H1 (cell line): Measurements from ENCODE around the gene CEP70. TPM values are rescaled to one million over a fixed set of nuclear protein-coding genes. Genes with fewer than 3 reads are reported as not detected.

Experiments
- CTCF ChIA-PET: fragments of 300-600 bp; sonication (Branson Sonifier 250); formaldehyde crosslinking; loops from one replicate; lab custom pipeline; 2021; ENCODE audit not compliant: partially characterized antibody; lab: Charles Lee
- POLR2A ChIA-PET: fragments of 300-600 bp; sonication (Branson Sonifier 250); formaldehyde crosslinking; loops from one replicate; lab custom pipeline; 2021; ENCODE audit warnings: inconsistent platforms; ENCODE audit not compliant: partially characterized antibody; lab: Charles Lee
- DNase-seq, 2 experiments: peaks; one replicate each; pipeline versions ENCODE4 v3.0.0 to v3.0.0-alpha.2; 2010 to 2022; ENCODE audit warnings: low spot score in 2 of 2, low read depth in 1 of 2, mixed read lengths in 1 of 2
- FAIRE-seq: peaks from 2 replicates; lab custom pipeline; 2011; peaks lifted over from hg19 to GRCh38; lab: Jason Lieb, UNC
- H2AFZ ChIP-seq: 2 replicates; pipeline ENCODE4 v1.8.1; 2012; ENCODE audit warnings: low read length, inconsistent platforms
- H2AK5ac ChIP-seq: 2 replicates; pipeline ENCODE4 v1.6.1; 2013; ENCODE audit warnings: low read depth, low read length
- H2BK120ac ChIP-seq: replicated peaks from 2 replicates; pipeline ENCODE3; 2013; ENCODE audit warnings: low read depth, low read length, inconsistent platforms
- H2BK12ac ChIP-seq: 2 replicates; pipeline ENCODE4 v1.6.1; 2013; ENCODE audit warnings: low read depth, low read length
- H2BK15ac ChIP-seq: 2 replicates; pipeline ENCODE4 v1.6.1; 2013; ENCODE audit warnings: low read length
- H2BK20ac ChIP-seq: 2 replicates; pipeline ENCODE4 v1.6.1; 2013; ENCODE audit warnings: low read length
- H2BK5ac ChIP-seq: 2 replicates; pipeline ENCODE4 v1.6.1; 2013; ENCODE audit warnings: low read depth, low read length
- H3K14ac ChIP-seq: 2 replicates; pipeline ENCODE4 v1.6.1; 2013; ENCODE audit warnings: inconsistent platforms; ENCODE audit not compliant: insufficient read length
- H3K18ac ChIP-seq: 2 replicates; pipeline ENCODE4 v1.6.1; 2013; ENCODE audit warnings: low read length; ENCODE audit errors: extremely low read depth
- H3K23ac ChIP-seq: 2 replicates; pipeline ENCODE4 v1.6.1; 2013; ENCODE audit warnings: inconsistent platforms; ENCODE audit not compliant: insufficient read length
- H3K23me2 ChIP-seq: 2 replicates; pipeline ENCODE4 v1.6.1; 2013; ENCODE audit warnings: low read depth, low read length
- H3K27ac ChIP-seq: 2 replicates; pipeline ENCODE4 v1.6.1; 2011; ENCODE audit warnings: low read depth, low read length, inconsistent platforms
- H3K27me3 ChIP-seq, 4 experiments: replicated peaks in 1 of 4; 1 replicate in 1 of 4; 2 replicates in 3 of 4; pipeline versions ENCODE4 v1.6.1 to v1.8.1; 2011 to 2013; ENCODE audit warnings: low read length in 3 of 4, mild to moderate bottlenecking in 3 of 4, inconsistent platforms in 2 of 4, mixed read lengths in 2 of 4, moderate library complexity in 1 of 4; ENCODE audit not compliant: control insufficient read depth in 3 of 4, insufficient read depth in 3 of 4; ENCODE audit errors: extremely low read depth in 1 of 4
- H3K36me3 ChIP-seq, 4 experiments: 2 replicates each; pipeline versions ENCODE4 v1.6.1 to v1.8.1; 2011 to 2013; ENCODE audit warnings: mild to moderate bottlenecking in 4 of 4, low read length in 3 of 4, moderate library complexity in 2 of 4, control low read depth in 1 of 4, inconsistent platforms in 1 of 4; ENCODE audit not compliant: insufficient read depth in 4 of 4, control insufficient read depth in 2 of 4
- H3K4ac ChIP-seq: replicated peaks from 2 replicates; pipeline ENCODE3; 2013; ENCODE audit warnings: low read length, low read depth, mixed read lengths, inconsistent platforms; ENCODE audit not compliant: insufficient read length
- H3K4me1 ChIP-seq, 4 experiments: replicated peaks in 1 of 4; 1 replicate in 1 of 4; 2 replicates in 3 of 4; pipeline versions ENCODE4 v1.6.1 to v1.8.1; 2011 to 2013; ENCODE audit warnings: low read length in 3 of 4, inconsistent platforms in 2 of 4, mixed read lengths in 1 of 4; ENCODE audit not compliant: insufficient read depth in 4 of 4, control insufficient read depth in 3 of 4
- H3K4me2 ChIP-seq, 2 experiments: 2 replicates each; pipeline versions ENCODE4 v1.6.1 to v1.8.1; 2011 to 2013; ENCODE audit warnings: low read depth in 2 of 2, low read length in 2 of 2, control low read depth in 1 of 2, inconsistent platforms in 1 of 2, mild to moderate bottlenecking in 1 of 2; ENCODE audit not compliant: insufficient read depth in 1 of 2
- H3K4me3 ChIP-seq, 4 experiments: fragments of 200-600, 300-600 bp in 1 of 4; sonication (generic), shearing (Covaris generic), sonication (Bioruptor Twin) in 1 of 4; 2 replicates each; pipeline versions ENCODE4 v1.5.1 to v1.8.1; 2011 to 2016; ENCODE audit warnings: low read length in 4 of 4, low read depth in 3 of 4, control low read depth in 2 of 4, inconsistent platforms in 2 of 4, mild to moderate bottlenecking in 2 of 4, mixed read lengths in 1 of 4, moderate library complexity in 1 of 4; ENCODE audit not compliant: insufficient read depth in 2 of 4; ENCODE audit errors: extremely low read depth in 1 of 4
- H3K56ac ChIP-seq: replicated peaks from 2 replicates; pipeline ENCODE3; 2013; ENCODE audit warnings: low read depth, mild to moderate bottlenecking, mixed read lengths, low read length, inconsistent platforms; ENCODE audit not compliant: insufficient read length
- H3K79me1 ChIP-seq: 2 replicates; pipeline ENCODE4 v1.6.1; 2013; ENCODE audit warnings: low read depth, low read length, control low read depth
- H3K79me2 ChIP-seq, 2 experiments: 2 replicates each; pipeline versions ENCODE4 v1.6.1 to v1.8.1; 2012 to 2013; ENCODE audit warnings: low read length in 2 of 2, mild to moderate bottlenecking in 2 of 2, inconsistent platforms in 1 of 2; ENCODE audit not compliant: insufficient read depth in 2 of 2, control insufficient read depth in 1 of 2
- H3K9ac ChIP-seq, 4 experiments: replicated peaks in 1 of 4; 1 replicate in 1 of 4; 2 replicates in 3 of 4; pipeline versions ENCODE4 v1.6.1 to v1.8.1; 2011 to 2013; ENCODE audit warnings: low read depth in 3 of 4, low read length in 3 of 4, control low read depth in 2 of 4, mild to moderate bottlenecking in 2 of 4, moderate library complexity in 2 of 4, inconsistent platforms in 1 of 4; ENCODE audit errors: extremely low read depth in 1 of 4
- H3K9me3 ChIP-seq, 2 experiments: 2 replicates each; pipeline versions ENCODE4 v1.6.1 to v1.8.1; 2012 to 2013; ENCODE audit warnings: mild to moderate bottlenecking in 2 of 2, moderate library complexity in 2 of 2, control low read depth in 1 of 2, inconsistent platforms in 1 of 2, low read depth in 1 of 2, low read length in 1 of 2, mixed read lengths in 1 of 2; ENCODE audit not compliant: insufficient read depth in 2 of 2
- H4K20me1 ChIP-seq, 2 experiments: replicated peaks in 1 of 2; 2 replicates each; pipeline versions ENCODE3 to v1.8.1; 2011 to 2013; ENCODE audit warnings: inconsistent platforms in 2 of 2, low read length in 2 of 2, mild to moderate bottlenecking in 1 of 2; ENCODE audit not compliant: insufficient read depth in 2 of 2, control insufficient read depth in 1 of 2
- H4K5ac ChIP-seq: 2 replicates; pipeline ENCODE4 v1.6.1; 2013; ENCODE audit warnings: low read length, low read depth, mixed read lengths, inconsistent platforms; ENCODE audit not compliant: insufficient read length
- H4K8ac ChIP-seq: 2 replicates; pipeline ENCODE4 v1.8.0; 2013; ENCODE audit warnings: mild to moderate bottlenecking, moderate library complexity, low read length, inconsistent platforms; ENCODE audit not compliant: insufficient read depth; ENCODE audit errors: extremely low read depth
- H4K91ac ChIP-seq: replicated peaks from 2 replicates; pipeline ENCODE3; 2013; ENCODE audit warnings: low read length, mixed read lengths, inconsistent platforms; ENCODE audit not compliant: insufficient read length
- BCL11A ChIP-seq, 2 experiments: IDR thresholded peaks; one replicate each; pipeline ENCODE4 v1.6.1; 2011; ENCODE audit warnings: low read depth in 2 of 2, low read length in 2 of 2, mild to moderate bottlenecking in 2 of 2
- CEBPB ChIP-seq: IDR thresholded peaks from 2 replicates; pipeline ENCODE4 v1.6.1; 2012; ENCODE audit warnings: low read depth, low read length
- CTCF ChIP-seq, 3 experiments: IDR thresholded peaks; 1 replicate in 2 of 3; 2 replicates in 1 of 3; pipeline versions ENCODE4 v1.5.1 to v1.6.1; 2011; ENCODE audit warnings: low read length in 3 of 3, mild to moderate bottlenecking in 3 of 3, inconsistent platforms in 2 of 3, low read depth in 1 of 3, moderate library complexity in 1 of 3; ENCODE audit not compliant: insufficient read depth in 1 of 3; ENCODE audit errors: control extremely low read depth in 1 of 3
- EP300 ChIP-seq, 2 experiments: IDR thresholded peaks; 1 replicate in 1 of 2; 2 replicates in 1 of 2; pipeline ENCODE4 v1.6.1; 2011 to 2012; ENCODE audit warnings: low read depth in 2 of 2, low read length in 2 of 2, mild to moderate bottlenecking in 2 of 2, borderline replicate concordance in 1 of 2, inconsistent platforms in 1 of 2, moderate library complexity in 1 of 2
- JUN ChIP-seq: IDR thresholded peaks from 2 replicates; pipeline ENCODE4 v1.6.1; 2011; ENCODE audit warnings: low read depth, mild to moderate bottlenecking, improper control_type of control experiment, low read length
- POLR2A ChIP-seq, 2 experiments: IDR thresholded peaks; 1 replicate in 1 of 2; 2 replicates in 1 of 2; pipeline ENCODE4 v1.6.1; 2011; ENCODE audit warnings: low read depth in 2 of 2, low read length in 2 of 2, mild to moderate bottlenecking in 2 of 2; ENCODE audit errors: control extremely low read depth in 1 of 2
- POLR2AphosphoS5 ChIP-seq: IDR thresholded peaks from 2 replicates; pipeline ENCODE4 v1.6.1; 2011; ENCODE audit warnings: low read depth, low read length
- SP4 ChIP-seq: IDR thresholded peaks from 2 replicates; pipeline ENCODE4 v1.6.1; 2012; ENCODE audit warnings: low read length, inconsistent platforms
- SRF ChIP-seq: IDR thresholded peaks from 2 replicates; pipeline ENCODE4 v1.6.1; 2011; ENCODE audit warnings: mild to moderate bottlenecking, low read depth, low read length, moderate library complexity
- TAF1 ChIP-seq: IDR thresholded peaks from 2 replicates; pipeline ENCODE4 v1.6.1; 2011; ENCODE audit warnings: mild to moderate bottlenecking, low read depth, low read length
- TAF7 ChIP-seq: optimal IDR thresholded peaks from 2 replicates; pipeline ENCODE3; 2011; ENCODE audit warnings: low read depth, mild to moderate bottlenecking, inconsistent platforms, low read length, moderate library complexity, borderline replicate concordance
- TBP ChIP-seq: IDR thresholded peaks from 2 replicates; pipeline ENCODE4 v1.6.1; 2011; ENCODE audit warnings: low read depth, low read length, improper control_type of control experiment
- WGBS, 2 experiments: shearing (Covaris generic) in 1 of 2; methylation state at CpG; one replicate each; pipeline versions ENCODE4 v1.1.6 to v1.1.7; 2013 to 2015; ENCODE audit warnings: low lambda C conversion rate in 2 of 2, mixed read lengths in 2 of 2, inconsistent platforms in 1 of 2, low coverage in 1 of 2, missing lambda C conversion rate in 1 of 2; ENCODE audit not compliant: insufficient replicate concordance in 2 of 2, insufficient coverage in 1 of 2, insufficient read length in 1 of 2; ENCODE audit errors: extremely low coverage in 1 of 2, missing lambda C conversion rate in 1 of 2; 5-methylcytosine and 5-hydroxymethylcytosine counted together
- polyA plus RNA-seq, 7 experiments: library from polyadenylated mRNA; depleted of rRNA in 3 of 7; stranded (reverse) in 5 of 7; unstranded in 2 of 7; fragments of >200 nt in 5 of 7; fragments of 200-250 nt in 2 of 7; gene quantifications; 1 replicate in 5 of 7; 2 replicates in 1 of 7; 4 replicates in 1 of 7; pipeline versions ENCODE4 v1.2.1 to v1.2.3, GENCODE V29; 2011 to 2013; ENCODE audit warnings: missing spikeins in 2 of 7, mixed read lengths in 2 of 7
- total RNA-seq: library from RNA; stranded (reverse); fragmentation: NEBNext Ultra II Directional; extraction: Animal tissue kit (Norgen Biotek cat#: 25700); gene quantifications from 2 replicates; pipeline ENCODE4 v1.2.1, GENCODE V29; 2021

The CEP70 gene
- total and polyA plus RNA-seq, 2 of the 8 experiments (the other 6 are each of a cell fraction or from before 2014, with no cell fraction given): 3.9 to 26.2 TPM

GRCh38 chr3:138620431-138620830 lies 26.4 kb upstream of the CEP70 start:
- H4K91ac ChIP-seq: no peak overlapping the region
- no peak overlapping the region for H3K23ac ChIP-seq
- no peaks in the 10 kb centered on the region for H3K27me3 ChIP-seq
- CTCF ChIA-PET: interaction anchor here (0.6 to 1.0 kb wide), 4 partner anchors 25 to 296 kb away, joined by 3 to 7 read pairs (median 3); no protein-coding TSS in a partner anchor
- H3K79me1 ChIP-seq: no peaks in the 10 kb centered on the region
- no peak overlapping the region for H2BK5ac ChIP-seq
- no peak overlapping the region for H2BK20ac ChIP-seq
- no peak overlapping the region for H3K18ac ChIP-seq
- no peaks in the 10 kb centered on the region for H3K23me2 ChIP-seq
- H2BK120ac ChIP-seq: no peak overlapping the region
- no peak overlapping the region for H3K4me2 ChIP-seq
- H3K79me2 ChIP-seq: no peaks in the 10 kb centered on the region
- no peaks in the 10 kb centered on the region for H3K4me1 ChIP-seq
- no peak overlapping the region for H3K9ac ChIP-seq
- H2BK15ac ChIP-seq: no peak overlapping the region
- H3K36me3 ChIP-seq: no peaks in the 10 kb centered on the region
- TF ChIP-seq BCL11A (IDR thresholded peaks at IDR 0.05; ENCODE audit: low read depth in 2 of 2, low read length in 2 of 2) (no peak), TAF7 (no peak), CTCF (IDR thresholded peaks at IDR 0.05; ENCODE audit: control extremely low read depth in 1 of 3, insufficient read depth in 1 of 3, low read depth in 1 of 3, low read length in 3 of 3) (no peak), POLR2AphosphoS5 (no peak), JUN (no peak), POLR2A (IDR thresholded peaks at IDR 0.05; ENCODE audit: control extremely low read depth in 1 of 2, low read depth in 2 of 2, low read length in 2 of 2) (no peak), TAF1 (no peak), CEBPB (no peak), TBP (no peak), SRF (no peak), EP300 (IDR thresholded peaks at IDR 0.05; ENCODE audit: borderline replicate concordance in 1 of 2, low read depth in 2 of 2, low read length in 2 of 2) (no peak), SP4 (no peak)
- H3K14ac ChIP-seq: no peak overlapping the region
- H2BK12ac ChIP-seq: no peak overlapping the region
- POLR2A ChIA-PET: no interaction called here
- no peaks in the 10 kb centered on the region for H4K20me1 ChIP-seq
- H3K9me3 ChIP-seq: no peaks in the 10 kb centered on the region
- FAIRE-seq (no peak), DNase-seq (no peak)
- H2AFZ ChIP-seq: no peak overlapping the region
- no peak overlapping the region for H3K4ac ChIP-seq
- no peak overlapping the region for H4K8ac ChIP-seq
- H4K5ac ChIP-seq: no peak overlapping the region
- H2AK5ac ChIP-seq: no peak overlapping the region
- H3K4me3 ChIP-seq: no peak overlapping the region
- no peak overlapping the region for H3K27ac ChIP-seq
- H3K56ac ChIP-seq: no peak overlapping the region
- WGBS, 2 experiments: 87% methylated on average over 4 of the region's 4 CpGs; no CpG with 5 or more reads in 1 of the 2 experiments
